ENCODE measurements around the gene C2orf78.

DNA sequence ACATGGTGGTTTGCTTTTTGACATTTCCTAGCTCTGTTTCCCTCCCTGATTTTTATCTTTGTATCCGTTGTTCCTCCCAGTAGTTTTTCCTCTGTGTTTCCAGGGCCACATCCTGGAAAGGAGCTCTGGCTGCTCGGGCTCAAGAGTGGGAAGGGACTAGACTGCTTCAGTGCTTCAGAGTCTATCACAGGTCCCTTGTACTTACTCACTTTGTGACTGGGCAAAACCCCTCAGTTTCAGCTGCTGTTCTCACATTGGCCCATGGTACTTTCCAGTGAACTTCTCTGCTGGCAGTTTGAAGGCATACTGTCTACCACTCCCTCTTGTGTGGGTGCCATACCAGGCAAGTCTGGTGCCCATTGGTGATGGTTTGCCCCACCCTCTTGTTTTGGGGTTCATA, 37.2 kb downstream of the C2orf78 start:
- TF ChIP-seq CTCF (IDR thresholded peaks at IDR 0.05), result no peak
- no peak for TF ChIP-seq POLR2A (IDR thresholded peaks at IDR 0.05)

Data from right lobe of liver (tissue), 4 donors.